Body of pancreas (tissue), 4 donors: ENCODE measurements around the gene KRTAP10-2.

ENCODE experiments used
- CTCF ChIP-seq, 7 experiments: fragments of 450-650 bp in 4 of 7; fragments of 200-600 bp in 3 of 7; sonication (generic) in 3 of 7; IDR thresholded peaks; one replicate each; pipeline ENCODE4 v1.5.1; 2016 to 2019; ENCODE audit warnings: antibody characterized with exemption in 7 of 7
- POLR2A ChIP-seq, 3 donors: fragments of 450-650 bp; IDR thresholded peaks; one replicate each; pipeline ENCODE4 v1.6.1; 2016; ENCODE audit warnings: antibody characterized with exemption in 3 of 3, mild to moderate bottlenecking in 2 of 3

- no peak for TF ChIP-seq CTCF (IDR thresholded peaks at IDR 0.05)
- TF ChIP-seq POLR2A (IDR thresholded peaks at IDR 0.05): no peak
Measured at GRCh38 chr21:44569861-44570517, 18.7 kb upstream of the KRTAP10-2 start.
